ENCODE data around the gene LRFN5.

Gene LRFN5

DNA sequence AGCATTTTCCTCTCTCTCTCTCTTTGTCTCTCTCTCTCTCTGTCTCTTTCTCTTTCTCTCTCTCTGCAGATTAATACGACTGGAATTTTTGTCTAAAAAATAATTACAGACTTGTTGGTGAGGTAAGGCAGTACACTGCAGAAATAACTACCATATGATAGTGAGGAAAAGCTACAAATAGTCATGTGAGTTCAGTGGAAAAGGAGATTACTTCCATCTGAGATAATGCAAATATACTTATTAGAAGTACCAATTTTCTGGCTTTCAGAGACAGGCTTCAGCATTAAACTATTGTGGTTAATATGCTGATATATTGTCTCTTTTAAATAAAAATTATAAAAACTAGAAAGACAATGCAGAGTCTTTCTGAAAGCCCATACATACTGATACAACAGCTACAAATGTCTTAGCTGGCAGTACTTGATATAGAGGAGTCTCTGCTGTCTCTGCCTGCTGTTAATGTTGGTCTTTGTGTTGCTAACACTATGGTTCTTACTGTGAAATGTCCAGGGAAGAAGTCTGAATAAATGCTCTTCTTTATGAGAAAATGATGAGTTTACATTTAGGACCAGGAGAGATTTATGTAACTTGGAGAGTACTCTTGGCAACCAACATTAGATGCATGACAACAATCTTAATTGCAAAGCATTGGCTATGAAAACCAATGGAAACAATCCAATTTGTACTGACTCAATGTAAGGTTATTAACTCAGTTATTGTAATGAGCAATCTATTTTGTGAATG lies 167.0 kb downstream of the LRFN5 start:
- no peak for DNase-seq (ENCODE audit: low spot score)

DNA sequence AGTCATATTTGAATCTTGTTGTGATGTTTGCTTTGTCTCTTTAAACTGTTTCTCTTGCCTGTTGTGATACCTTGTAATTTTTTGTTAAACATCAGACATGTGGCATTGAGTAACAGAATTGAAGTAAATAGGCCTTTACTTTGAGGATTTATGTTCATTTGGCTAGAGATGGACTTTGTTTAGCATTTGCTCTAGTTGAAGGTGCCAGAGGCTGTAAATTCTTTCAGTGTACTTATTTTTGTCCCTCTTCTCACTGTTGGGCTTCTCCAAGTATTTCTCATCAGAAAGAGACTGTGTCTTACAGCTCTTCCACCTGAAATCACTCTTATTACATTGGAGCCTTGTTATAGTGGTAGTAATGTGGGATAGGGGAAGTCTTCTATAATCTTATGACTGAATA lies 175.8 kb downstream of the LRFN5 start:
- no peak for DNase-seq (ENCODE audit: low spot score)

GRCh38 chr14:41783403-41783802 lies 176.7 kb downstream of the LRFN5 start:
- DNase-seq (ENCODE audit: low spot score) = no peak

- no peak for DNase-seq (ENCODE audit: low spot score)
These were observed 179.0 kb downstream of the LRFN5 start for GRCh38 chr14:41785696-41786095.

- no peak for DNase-seq (ENCODE audit: low spot score)
These were observed 193.1 kb downstream of the LRFN5 start for GRCh38 chr14:41799817-41800216.

DNA sequence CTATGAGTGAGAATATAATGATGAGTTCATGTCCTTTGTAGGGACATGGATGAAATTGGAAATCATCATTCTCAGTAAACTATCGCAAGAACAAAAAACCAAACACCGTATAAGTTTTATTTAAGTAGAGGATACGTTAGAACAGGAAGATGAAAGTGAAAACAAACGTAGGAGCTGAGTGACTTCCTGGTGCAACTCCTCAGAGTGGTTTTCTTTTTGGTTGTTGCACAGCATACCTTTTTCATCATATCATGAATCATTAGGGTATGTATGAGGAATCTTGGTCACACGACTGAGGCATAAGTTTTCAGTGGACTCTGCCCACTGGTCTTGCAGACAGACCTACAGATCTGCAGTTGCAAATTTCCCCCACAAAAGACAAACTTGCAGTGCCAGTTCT lies 199.0 kb downstream of the LRFN5 start:
- DNase-seq (ENCODE audit: low spot score) = no peak

GRCh38 chr14:41806366-41806975 lies 199.8 kb downstream of the LRFN5 start:
- DNase-seq (ENCODE audit: low spot score) = no peak

GRCh38 chr14:41810362-41810761 lies 203.7 kb downstream of the LRFN5 start:
- no peak for DNase-seq (ENCODE audit: low spot score)

GRCh38 chr14:41817626-41818025 lies 210.9 kb downstream of the LRFN5 start:
- no peak for DNase-seq (ENCODE audit: low spot score)

DNA sequence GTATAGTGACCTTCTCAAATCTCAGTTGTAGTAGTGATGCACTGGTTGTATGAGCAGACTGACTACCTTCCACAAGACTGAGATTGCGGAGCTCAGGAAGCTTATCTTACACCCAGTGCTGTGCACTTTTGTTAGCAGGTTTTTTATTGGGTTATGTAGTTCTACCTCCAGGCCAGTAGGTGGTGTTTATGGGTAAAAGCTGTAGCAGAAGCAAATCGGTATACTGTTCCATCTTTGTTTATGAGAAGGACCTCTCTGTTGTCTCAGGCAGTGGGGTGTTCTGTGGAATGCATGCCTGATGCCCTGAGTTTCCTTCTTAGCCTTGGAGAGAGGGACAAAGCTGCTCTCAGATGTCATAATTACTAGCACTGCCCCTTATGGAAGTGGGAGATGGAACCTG lies 217.8 kb downstream of the LRFN5 start:
- DNase-seq (ENCODE audit: low spot score) = no peak

DNA sequence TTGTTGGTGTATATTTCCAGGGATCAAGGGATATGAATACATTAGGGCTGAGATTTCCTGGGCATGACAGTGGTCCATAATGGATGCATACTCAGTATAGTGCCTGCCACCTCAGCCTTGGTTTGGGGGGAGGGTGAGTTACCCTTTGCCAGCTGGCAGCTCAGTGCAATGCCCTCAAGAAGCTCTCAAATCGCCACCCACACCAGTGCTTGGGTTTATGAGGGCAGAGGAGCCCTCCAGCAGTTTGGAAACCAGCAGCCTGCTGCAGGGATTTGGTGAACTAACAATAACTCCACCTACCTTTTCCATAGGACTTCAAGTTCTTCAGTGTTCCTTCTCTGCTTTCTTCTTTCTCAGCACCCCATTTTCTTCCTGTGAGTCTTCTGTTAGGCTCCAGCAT lies 218.9 kb downstream of the LRFN5 start:
- DNase-seq (ENCODE audit: low spot score) = no peak

DNA sequence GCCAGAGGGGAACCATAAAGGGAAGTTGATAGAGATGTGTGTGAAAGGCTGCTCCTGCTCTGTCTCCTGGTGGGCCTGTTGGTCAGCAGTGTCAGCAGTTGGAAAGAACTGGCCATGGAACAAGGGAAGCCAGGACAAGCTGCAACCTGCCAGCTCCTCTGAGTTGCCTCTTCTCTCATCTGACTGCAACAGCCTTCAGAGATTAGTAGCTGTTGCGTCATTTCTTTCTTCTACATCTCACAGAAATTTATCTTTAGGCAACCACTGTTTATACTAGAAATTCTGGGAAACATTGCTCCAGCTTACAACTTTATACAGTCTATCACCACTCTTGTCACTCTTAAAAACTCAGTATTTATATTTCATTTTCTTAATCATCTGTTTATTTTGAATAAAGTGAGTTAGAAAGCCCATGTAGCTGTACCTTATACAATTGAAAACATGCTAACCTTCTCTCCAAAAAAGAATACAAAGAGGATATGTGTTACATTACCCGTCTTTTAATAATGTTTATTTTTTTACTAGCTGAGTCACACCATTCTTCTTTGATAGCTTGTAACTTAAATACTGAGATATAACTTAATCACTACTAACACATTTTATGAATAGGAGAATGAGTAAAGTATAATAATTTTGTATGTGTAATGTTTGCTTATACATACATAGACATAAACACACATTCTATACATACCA lies 224.2 kb downstream of the LRFN5 start:
- DNase-seq (ENCODE audit: low spot score) = no peak

DNA sequence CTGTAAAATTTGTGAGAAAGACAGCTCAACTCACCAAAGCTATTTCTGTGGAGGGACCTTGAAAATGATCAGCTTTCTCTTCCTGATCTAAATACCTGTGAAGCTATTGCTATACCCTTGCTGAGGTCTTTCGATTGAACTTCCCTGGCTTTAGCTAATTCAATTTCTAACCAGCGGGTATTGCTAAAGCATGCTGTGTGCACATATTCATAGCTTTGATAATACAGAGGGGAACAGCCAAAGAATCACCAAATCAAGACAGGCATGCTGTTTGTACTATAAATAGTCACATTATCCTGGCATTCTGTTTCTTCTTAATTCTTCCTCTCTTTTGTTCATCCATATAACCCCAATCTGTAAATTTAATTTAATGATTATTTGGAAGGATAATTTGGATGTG lies 233.0 kb downstream of the LRFN5 start:
- DNase-seq (ENCODE audit: low spot score) = no peak

DNA sequence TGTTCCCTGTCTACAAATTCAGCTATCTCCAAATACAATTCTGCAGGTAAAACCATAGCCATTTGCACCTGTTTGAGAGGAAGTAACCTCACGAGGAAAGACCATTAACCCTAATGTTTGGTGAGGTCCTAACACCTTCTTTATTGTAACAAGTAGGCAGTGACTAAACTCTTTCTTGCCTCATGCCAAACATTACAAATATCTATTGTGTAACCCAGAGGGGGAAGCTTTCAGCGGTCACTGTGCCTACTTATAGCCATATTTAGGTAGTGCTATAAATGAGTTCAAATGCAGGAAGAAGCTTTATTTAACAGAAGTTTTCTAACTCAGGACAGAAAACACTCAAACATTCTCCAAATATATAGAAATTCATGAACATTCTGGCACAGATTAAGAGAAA lies 252.7 kb downstream of the LRFN5 start:
- DNase-seq (ENCODE audit: low spot score) = no peak

DNA sequence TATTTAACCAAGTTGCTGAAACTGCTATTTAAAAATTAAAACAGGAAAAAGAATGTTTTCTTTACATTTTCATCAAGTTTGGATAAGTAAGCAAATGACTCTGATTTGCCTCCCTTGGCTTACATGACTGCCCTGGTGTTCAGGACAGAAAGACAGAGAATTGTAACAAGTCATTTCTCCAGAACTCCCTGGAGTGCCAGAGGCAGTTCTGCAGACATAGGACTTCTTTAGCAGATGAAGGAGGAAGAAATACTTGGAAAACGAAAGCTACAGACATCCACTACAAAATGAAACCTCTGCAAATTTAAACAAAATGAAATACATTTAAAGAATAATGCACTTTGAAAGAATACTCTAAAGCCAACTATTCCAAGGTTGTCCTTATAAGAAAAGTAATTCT lies 253.9 kb downstream of the LRFN5 start:
- no peak for DNase-seq (ENCODE audit: low spot score)

DNA sequence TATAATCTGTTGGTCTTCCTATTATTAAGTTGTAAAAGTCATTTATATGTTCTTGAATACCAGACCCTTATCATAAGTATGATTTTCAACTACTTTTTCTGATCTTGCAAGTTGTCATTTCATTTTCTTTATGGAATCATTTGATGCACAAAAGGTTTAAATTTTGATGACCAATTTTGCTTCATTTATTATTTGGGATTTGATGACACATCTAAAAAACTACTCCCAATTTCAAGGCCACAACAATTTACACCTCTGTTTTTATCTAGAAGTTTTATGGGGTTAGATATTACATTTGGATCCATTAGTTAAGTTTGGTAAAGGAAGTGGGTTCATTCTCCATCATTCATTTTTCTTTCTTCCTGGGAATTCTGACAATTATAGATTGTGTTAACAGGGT lies 259.2 kb downstream of the LRFN5 start:
- DNase-seq (ENCODE audit: low spot score) = no peak

GRCh38 chr14:41868396-41868795 lies 261.7 kb downstream of the LRFN5 start:
- no peak for DNase-seq (ENCODE audit: low spot score)

- no peak for DNase-seq (ENCODE audit: low spot score)
These were observed 266.4 kb downstream of the LRFN5 start for GRCh38 chr14:41872931-41873685.

GRCh38 chr14:41873686-41874317 lies 267.1 kb downstream of the LRFN5 start:
- no peak for DNase-seq (ENCODE audit: low spot score)

DNA sequence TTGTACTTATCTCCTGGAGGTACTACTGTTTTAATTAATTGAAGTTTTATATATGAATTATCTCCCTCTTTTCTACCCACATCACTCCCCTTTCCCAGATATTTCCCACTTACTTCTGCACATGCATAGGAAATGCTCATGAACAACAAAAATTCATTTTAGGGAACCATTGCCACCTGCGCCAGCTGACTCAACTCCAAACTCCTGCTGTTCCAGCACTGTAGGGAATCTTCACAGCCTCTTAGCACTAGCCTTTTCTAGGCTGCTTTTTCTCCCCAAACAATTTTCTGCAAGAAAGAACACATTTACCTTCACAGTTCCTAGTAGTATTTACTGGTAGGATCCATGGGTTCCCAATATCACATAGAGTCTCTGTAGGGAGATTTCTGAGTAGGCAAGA lies 268.4 kb downstream of the LRFN5 start:
- DNase-seq (ENCODE audit: low spot score) = no peak

DNA sequence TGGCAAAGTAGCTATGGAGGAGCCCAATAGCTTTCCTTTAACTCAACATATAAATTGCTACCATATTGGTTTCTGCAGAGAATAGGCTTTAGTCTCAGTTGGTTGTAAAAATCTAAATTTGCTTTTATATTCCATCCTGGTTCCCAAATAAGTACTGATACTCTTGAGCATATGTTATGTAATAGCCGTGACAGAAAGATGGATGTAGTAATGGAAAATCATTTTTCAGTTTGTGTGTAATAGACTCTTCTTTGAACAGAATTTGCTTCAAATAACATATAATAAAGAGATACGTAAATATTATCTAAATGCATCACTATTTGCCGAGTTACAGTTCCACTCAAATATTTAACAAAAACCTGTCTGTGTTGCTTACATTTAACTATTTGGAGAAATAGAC lies 271.6 kb downstream of the LRFN5 start:
- DNase-seq (ENCODE audit: low spot score) = no peak

DNA sequence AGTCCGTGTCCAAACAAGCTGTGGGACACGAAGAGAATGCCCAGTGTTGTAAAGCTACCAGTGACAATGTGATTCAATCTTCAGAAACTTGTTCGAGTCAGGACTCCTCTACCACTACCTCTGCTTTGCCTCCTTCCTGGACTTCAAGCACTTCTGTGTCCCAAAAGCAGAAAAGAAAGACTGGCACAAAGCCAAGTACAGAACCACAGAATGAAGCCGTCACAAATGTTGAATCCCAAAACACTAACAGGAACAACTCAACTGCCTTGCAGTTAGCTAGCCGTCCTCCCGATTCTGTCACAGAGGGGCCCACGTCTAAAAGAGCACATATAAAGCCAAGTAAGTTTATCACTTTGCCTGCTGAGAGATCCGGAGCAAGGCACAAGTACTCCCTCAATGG lies 284.9 kb downstream of the LRFN5 start:
- no peak for DNase-seq (ENCODE audit: low spot score)
